ENCODE data around the gene PACSIN1.

Gene PACSIN1

GRCh38 chr6:34425498-34426410 is 40.1 kb upstream of the PACSIN1 start, which contains the start of gene RPS10:
TSS of gene RPS10 (minus strand) at chr6:34426069. CDS start at chr6:34425221, 848 bp downstream.
- in situ Hi-C loops (cut with MboI; ENCODE audit: low pct_unique_long_range_greater_than_20kb, low sequenced_read_pairs, unreplicated experiment): no loop called here
- DNase-seq (ENCODE audit: low spot score): peak; percentile 96
- TF ChIP-seq CTCF (IDR thresholded peaks at IDR 0.05; ENCODE audit: extremely low read depth, insufficient read depth, missing control alignments): no peak

- TF ChIP-seq CTCF (IDR thresholded peaks at IDR 0.05; ENCODE audit: extremely low read depth, insufficient read depth, missing control alignments): no peak
- no peak for DNase-seq (ENCODE audit: low spot score)
- in situ Hi-C loops (cut with MboI; ENCODE audit: low pct_unique_long_range_greater_than_20kb, low sequenced_read_pairs, unreplicated experiment): no loop called here
Observed at GRCh38 chr6:34435916-34436315, 30.0 kb upstream of the PACSIN1 start.

- DNase-seq (ENCODE audit: low spot score): no peak
- TF ChIP-seq CTCF (IDR thresholded peaks at IDR 0.05; ENCODE audit: extremely low read depth, insufficient read depth, missing control alignments): no peak
- in situ Hi-C loops (cut with MboI; ENCODE audit: low pct_unique_long_range_greater_than_20kb, low sequenced_read_pairs, unreplicated experiment): no loop called here
Observed at GRCh38 chr6:34436803-34437643, 28.9 kb upstream of the PACSIN1 start.

- no peak for TF ChIP-seq CTCF (IDR thresholded peaks at IDR 0.05; ENCODE audit: extremely low read depth, insufficient read depth, missing control alignments)
- in situ Hi-C loops (cut with MboI; ENCODE audit: low pct_unique_long_range_greater_than_20kb, low sequenced_read_pairs, unreplicated experiment): no loop called here
- no peak for DNase-seq (ENCODE audit: low spot score)
Observed at GRCh38 chr6:34437644-34437970, 28.3 kb upstream of the PACSIN1 start.

GRCh38 chr6:34438705-34439104 is 27.2 kb upstream of the PACSIN1 start:
- no peak for DNase-seq (ENCODE audit: low spot score)
- no peak for TF ChIP-seq CTCF (IDR thresholded peaks at IDR 0.05; ENCODE audit: extremely low read depth, insufficient read depth, missing control alignments)

GRCh38 chr6:34439442-34439841 is 26.4 kb upstream of the PACSIN1 start:
- DNase-seq (ENCODE audit: low spot score): no peak
- no peak for TF ChIP-seq CTCF (IDR thresholded peaks at IDR 0.05; ENCODE audit: extremely low read depth, insufficient read depth, missing control alignments)
- in situ Hi-C loops (cut with MboI; ENCODE audit: low pct_unique_long_range_greater_than_20kb, low sequenced_read_pairs, unreplicated experiment): no loop called here

More at GRCh38 chr6:34438705-34439104, 27.2 kb upstream of the PACSIN1 start:
- in situ Hi-C loops (cut with MboI; ENCODE audit: low pct_unique_long_range_greater_than_20kb, low sequenced_read_pairs, unreplicated experiment): no loop called here

Data from GM13977 (cell line).